BLaER1 treated with 17β-estradiol and CSF1 and Interleukin-3, amounts not matched to agents 10 nM and 100 nM (cell line): ENCODE measurements around the gene CRX.

Source experiments
- H3K27ac ChIP-seq, 11 experiments: shearing (Covaris generic); formaldehyde crosslinking; 2 replicates each; pipeline ENCODE4 v1.8.1; 2022
- H3K27me3 ChIP-seq, 11 experiments: shearing (Covaris generic); formaldehyde crosslinking; 2 replicates each; pipeline ENCODE4 v1.8.1; 2022
- H3K36me3 ChIP-seq, 11 experiments: shearing (Covaris generic); formaldehyde crosslinking; 2 replicates each; pipeline ENCODE4 v1.8.1; 2022
- H3K4me1 ChIP-seq, 10 experiments: shearing (Covaris generic); formaldehyde crosslinking; 2 replicates each; pipeline ENCODE4 v1.8.1; 2022
- H3K4me2 ChIP-seq, 11 experiments: shearing (Covaris generic); formaldehyde crosslinking; 2 replicates each; pipeline ENCODE4 v1.8.1; 2022
- H3K4me3 ChIP-seq, 10 experiments: shearing (Covaris generic); formaldehyde crosslinking; 2 replicates each; pipeline ENCODE4 v1.8.1; 2022
- H3K9ac ChIP-seq, 11 experiments: shearing (Covaris generic); formaldehyde crosslinking; 2 replicates each; pipeline ENCODE4 v1.8.1; 2022
- H3K9me3 ChIP-seq, 11 experiments: shearing (Covaris generic); formaldehyde crosslinking; replicated peaks in 1 of 11; 2 replicates each; pipeline ENCODE4 v1.8.1; 2022
- H4K20me1 ChIP-seq, 11 experiments: shearing (Covaris generic); formaldehyde crosslinking; 2 replicates each; pipeline ENCODE4 v1.8.1; 2022
- Cebpa-rat ChIP-seq, 11 experiments: shearing (Covaris generic); IDR thresholded peaks; 2 replicates each; pipeline ENCODE4 v1.8.1; 2022

The CRX gene

DNA sequence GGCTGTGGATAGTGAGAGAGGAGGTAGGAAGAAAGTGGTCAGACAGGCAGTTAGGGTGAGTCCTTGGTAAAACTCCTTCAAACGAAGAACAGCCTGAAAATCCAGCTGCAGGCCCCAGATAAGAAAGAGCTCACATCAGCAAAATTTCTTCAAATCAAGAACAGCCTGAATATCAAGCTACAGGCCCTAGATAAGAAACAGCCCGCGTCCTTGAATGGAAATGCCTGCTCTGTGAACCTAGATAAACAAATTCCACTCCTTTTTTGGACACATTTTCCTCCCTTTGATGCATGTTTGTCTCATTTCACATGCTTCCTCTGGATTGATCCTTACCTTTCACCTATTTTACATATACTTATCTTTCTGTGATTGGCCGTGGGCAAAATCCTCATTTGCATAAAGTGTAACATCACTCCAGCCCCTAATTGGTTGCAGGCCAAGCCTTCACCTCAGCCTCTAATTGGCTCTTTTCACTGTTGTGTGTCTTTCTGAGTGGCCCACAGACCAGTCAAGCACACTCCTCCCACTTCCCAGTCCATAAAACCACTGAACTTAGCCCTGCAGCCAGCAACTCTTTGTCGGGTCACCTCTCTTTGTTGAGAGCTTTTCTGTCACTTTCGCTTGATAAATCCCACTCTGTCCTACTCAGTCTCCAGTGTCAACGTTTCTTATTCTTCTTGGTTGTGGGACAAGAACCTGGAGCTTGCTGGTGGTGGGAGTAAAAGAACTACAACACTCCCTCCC lies 70.4 kb downstream of the CRX start:
- Histone ChIP-seq H3K4me1 (no peaks in the 10 kb centered on the region), H3K27ac (no peak overlapping the region), H3K9ac (no peak overlapping the region), H3K27me3 (no peaks in the 10 kb centered on the region), H4K20me1 (no peaks in the 10 kb centered on the region), H3K9me3 (peaks cover 15 to 35% (median 22%) of the 10 kb centered on the region in 11 experiments), H3K36me3 (no peaks in the 10 kb centered on the region), H3K4me2 (no peak overlapping the region), H3K4me3 (no peak overlapping the region; a peak in 1 of 20 replicates)
- TF ChIP-seq Cebpa-rat (IDR thresholded peaks at IDR 0.05) = no peak
